ENCODE data around the gene PMFBP1. TPM values are rescaled to one million over a fixed set of nuclear protein-coding genes. Genes with fewer than 3 reads are reported as not detected.

Gene PMFBP1
- total and polyA plus RNA-seq, 2 of the 4 experiments (the other 2 are of a cell fraction) = under 0.01 TPM; not detected in 1

- TF ChIP-seq RAD21 (IDR thresholded peaks at IDR 0.05; ENCODE audit: low read length) (no peak), CTCF (conservative IDR thresholded peaks at IDR 0.05; ENCODE audit: low read depth, low read length) (no peak), FOS (IDR thresholded peaks at IDR 0.05; ENCODE audit: low read depth, low read length) (no peak), RFX5 (IDR thresholded peaks at IDR 0.05; ENCODE audit: low read depth, low read length) (no peak)
Measured at GRCh38 chr16:72112906-72113615, 58.9 kb downstream of the PMFBP1 start.

More at GRCh38 chr16:72112906-72113615, 58.9 kb downstream of the PMFBP1 start:
- Histone ChIP-seq H3K56ac (ENCODE audit: extremely low read depth, insufficient read depth, low read length) (no peak overlapping the region), H3K9me1 (ENCODE audit: insufficient read depth, low read length) (no peaks in the 10 kb centered on the region; the same call in 1 of the 2 replicates), H2AK9ac (replicated peaks; ENCODE audit: low read depth, low read length, poor library complexity) (peak overlapping the region; percentile 16), H3K79me1 (ENCODE audit: low read depth in 1 of 2, low read length in 2 of 2) (no peaks in the 10 kb centered on the region), H3K4me1 (ENCODE audit: control insufficient read depth, insufficient read depth, low read length) (no peaks in the 10 kb centered on the region), H3K4me2 (ENCODE audit: low read depth, low read length) (no peak overlapping the region), H3K18ac (ENCODE audit: low read depth, low read length) (no peak overlapping the region), H3K14ac (replicated peaks; ENCODE audit: low read depth, low read length) (no peak overlapping the region), H4K91ac (ENCODE audit: insufficient read depth, low read depth, low read length) (no peak overlapping the region), H3K9ac (ENCODE audit: low read depth, low read length) (no peak overlapping the region), H3K27ac (ENCODE audit: insufficient read depth, low read length) (no peak overlapping the region), H2BK5ac (ENCODE audit: low read depth, low read length, poor library complexity, severe bottlenecking) (no peak overlapping the region), H2AFZ (replicated peaks; ENCODE audit: low read length, poor library complexity) (no peak overlapping the region), H4K8ac (ENCODE audit: low read depth in 2 of 2, low read length in 2 of 2) (no peak overlapping the region), H4K20me1 (ENCODE audit: insufficient read depth, low read length) (no peaks in the 10 kb centered on the region), H2AK5ac (ENCODE audit: low read depth, low read length) (no peak overlapping the region), H3K4ac (ENCODE audit: low read depth, low read length) (no peak overlapping the region), H2BK20ac (ENCODE audit: low read depth, low read length) (no peak overlapping the region), H2BK120ac (ENCODE audit: low read depth, low read length) (no peak overlapping the region), H3K23ac (ENCODE audit: low read depth, low read length) (no peak overlapping the region), H4K5ac (ENCODE audit: low read depth, low read length) (no peak overlapping the region), H3K9me3 (ENCODE audit: control insufficient read depth, insufficient read depth, low read length) (no peaks in the 10 kb centered on the region), H3K27me3 (ENCODE audit: control insufficient read depth, insufficient read depth, low read length) (no peaks in the 10 kb centered on the region), H2BK15ac (ENCODE audit: low read depth, low read length) (no peak overlapping the region), H3K4me3 (ENCODE audit: insufficient read depth, low read depth, low read length) (no peak overlapping the region), H3K36me3 (ENCODE audit: control insufficient read depth, insufficient read depth, low read length) (peaks cover 44% of the 10 kb centered on the region)
- in situ Hi-C loops (cut with MboI; ENCODE audit: low sequenced_read_pairs) (no loop called here), intact Hi-C loops (cut with micrococcal nuclease) (no loop called here), dilution Hi-C loops (cut with HindIII; ENCODE audit: low sequenced_read_pairs, unreplicated experiment) (no loop called here)
- ATAC-seq (ENCODE audit: low read depth) (no peak), DNase-seq (no peak)
- CTCF ChIA-PET = no interaction called here
- no TSS peak for BruUV-seq (replicated peaks)
- 80% methylated on average over 1 of the region's 7 CpGs; no CpG with 5 or more reads in 1 of the 2 experiments for WGBS, 2 experiments (ENCODE audit: extremely low coverage in 2 of 2, insufficient read length in 1 of 2)
- POLR2A ChIA-PET (ENCODE audit: unreplicated experiment) = no interaction called here

Data from IMR-90 (cell line).